ENCODE data around the gene CFAP410.
"Not testable (repeated sequence)": the region's sequence is repeated elsewhere in the genome, so short reads cannot be mapped to it uniquely, and the experiment has no call there.

The CFAP410 gene

GRCh38 chr21:44315691-44316203, 23.4 kb downstream of the CFAP410 start:
- no peak for DNase-seq

GRCh38 chr21:44314561-44314960, 24.6 kb downstream of the CFAP410 start:
- DNase-seq, result no peak

GRCh38 chr21:44314128-44314527, 25.1 kb downstream of the CFAP410 start:
- DNase-seq, result no peak

- DNase-seq, result no peak
Observed at GRCh38 chr21:44313451-44313850, 25.7 kb downstream of the CFAP410 start.

GRCh38 chr21:44312716-44313115, 26.5 kb downstream of the CFAP410 start:
- no peak for DNase-seq

- no peak for DNase-seq
Observed at GRCh38 chr21:44312089-44312488, 27.1 kb downstream of the CFAP410 start.

- DNase-seq, result no peak
Observed at GRCh38 chr21:44310628-44311507, 28.3 kb downstream of the CFAP410 start.

GRCh38 chr21:44306936-44307704, 32.1 kb downstream of the CFAP410 start:
- no peak for DNase-seq

GRCh38 chr21:44305691-44306090, 33.5 kb downstream of the CFAP410 start:
- no peak for DNase-seq

GRCh38 chr21:44304877-44305293, 34.3 kb downstream of the CFAP410 start:
- DNase-seq, result peak; percentile 25

- no peak for DNase-seq
Observed at GRCh38 chr21:44304011-44304616, 35.1 kb downstream of the CFAP410 start.

GRCh38 chr21:44303490-44303981, 35.7 kb downstream of the CFAP410 start:
- no peak for DNase-seq

GRCh38 chr21:44302573-44303401, 36.4 kb downstream of the CFAP410 start:
- DNase-seq, result not testable (repeated sequence)

GRCh38 chr21:44301961-44302406, 37.2 kb downstream of the CFAP410 start:
- DNase-seq, result no peak

GRCh38 chr21:44301141-44301540, 38.0 kb downstream of the CFAP410 start:
- DNase-seq, result no peak

GRCh38 chr21:44300262-44300959, 38.8 kb downstream of the CFAP410 start:
- DNase-seq, result peak; percentile 44

- DNase-seq, result peak; percentile 27
Observed at GRCh38 chr21:44299458-44300261, 39.5 kb downstream of the CFAP410 start, which contains the start of gene PFKL. PFKL (plus strand) TSS chr21:44300053; CDS start chr21:44300106, 53 bp downstream.

- peak; percentile 20 for DNase-seq
Observed at GRCh38 chr21:44299085-44299457, 40.1 kb downstream of the CFAP410 start.

GRCh38 chr21:44298301-44298700, 40.9 kb downstream of the CFAP410 start:
- peak; percentile 33 for DNase-seq

- DNase-seq, result peak; percentile 78
Observed at GRCh38 chr21:44297525-44298290, 41.5 kb downstream of the CFAP410 start.
